ENCODE data around the gene ATR.
"Not testable (repeated sequence)": the region's sequence is repeated elsewhere in the genome, so short reads cannot be mapped to it uniquely, and the experiment has no call there.

Gene ATR

DNA sequence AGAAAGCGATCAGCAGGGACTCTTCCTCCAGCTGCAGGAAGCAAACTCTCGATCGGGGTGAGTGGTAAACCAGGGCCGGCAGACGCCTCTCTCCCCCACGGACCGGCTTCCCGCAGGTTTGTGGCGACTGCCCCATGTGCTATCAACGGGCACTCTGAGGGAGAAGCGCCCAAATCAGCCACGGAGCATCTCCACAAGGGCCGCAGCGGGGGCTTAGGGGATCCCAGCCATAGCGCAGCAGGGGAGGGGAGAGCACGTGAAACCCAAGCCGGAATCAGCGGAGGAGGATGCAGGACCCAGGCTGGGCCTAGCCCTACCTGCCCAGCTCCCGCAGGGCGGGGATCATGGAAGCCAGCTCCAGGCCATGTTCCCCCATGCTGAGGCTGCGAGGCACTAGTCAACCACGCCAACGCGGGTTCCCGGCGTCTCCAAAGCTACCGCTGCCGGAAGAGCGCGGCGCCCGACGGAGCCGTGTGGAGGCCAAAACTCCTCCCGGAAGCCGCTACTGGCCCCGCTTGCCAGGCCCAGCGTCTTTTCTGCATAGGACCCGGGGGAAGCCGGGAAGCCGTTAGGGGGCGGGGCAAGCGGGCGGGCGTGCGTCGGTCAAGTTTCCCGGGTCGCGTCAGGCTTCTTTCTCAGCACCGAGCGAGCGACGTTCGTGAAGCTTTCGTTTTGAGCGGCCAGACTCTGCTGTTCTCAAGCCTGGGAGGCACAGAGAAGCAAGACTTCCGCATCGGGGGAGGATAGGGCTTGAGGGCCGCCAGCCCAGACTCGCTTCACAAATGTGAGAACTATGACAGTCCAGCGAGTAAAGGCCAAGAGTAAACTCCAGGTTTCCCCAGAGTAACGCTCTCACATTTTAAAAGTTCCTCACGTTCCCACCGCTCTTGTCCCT is at the start of gene ATR:
TSS of gene ATR (minus strand) at position 405 of the 895 bp plus-strand sequence. CDS start at position 376, 29 bp downstream.
- DNase-seq (ENCODE audit: low read depth in 2 of 2), result peak; percentile 93 to 95

DNA sequence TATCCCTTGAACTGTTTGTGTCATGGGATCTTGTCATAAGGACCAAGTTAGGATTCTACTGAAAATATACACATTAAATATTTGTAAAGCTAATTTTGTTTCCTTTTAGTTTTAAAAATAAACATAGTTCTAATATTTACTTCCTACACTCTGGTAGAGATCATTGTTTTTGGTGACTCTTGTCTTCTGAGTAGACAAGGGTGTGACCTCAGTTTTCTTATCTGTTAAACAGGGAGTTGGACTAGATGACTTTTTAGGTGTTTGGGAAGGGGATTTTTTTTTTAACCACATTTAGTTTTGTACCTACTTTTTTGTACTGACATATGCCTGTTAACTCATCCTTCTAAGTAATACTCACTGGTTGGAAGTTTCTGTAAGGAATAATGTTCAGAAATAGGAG is 48.4 kb upstream of the ATR start:
- DNase-seq (ENCODE audit: low read depth in 2 of 2), result no peak

DNA sequence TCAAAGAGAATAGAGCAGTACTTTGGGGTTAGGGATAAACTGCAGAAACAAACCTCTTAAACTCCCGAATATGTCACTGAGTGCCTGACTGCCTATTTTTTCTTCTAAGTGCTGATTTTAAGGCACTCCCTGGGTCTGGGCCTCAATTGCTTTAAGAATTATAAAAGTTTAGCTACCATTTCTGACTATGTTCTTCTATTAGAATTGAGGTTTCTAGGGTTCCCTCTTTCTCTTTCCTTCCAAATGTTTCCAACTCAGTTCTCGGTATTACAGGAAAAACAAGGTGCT is 46.6 kb upstream of the ATR start:
- no peak for DNase-seq (ENCODE audit: low read depth in 2 of 2)

DNA sequence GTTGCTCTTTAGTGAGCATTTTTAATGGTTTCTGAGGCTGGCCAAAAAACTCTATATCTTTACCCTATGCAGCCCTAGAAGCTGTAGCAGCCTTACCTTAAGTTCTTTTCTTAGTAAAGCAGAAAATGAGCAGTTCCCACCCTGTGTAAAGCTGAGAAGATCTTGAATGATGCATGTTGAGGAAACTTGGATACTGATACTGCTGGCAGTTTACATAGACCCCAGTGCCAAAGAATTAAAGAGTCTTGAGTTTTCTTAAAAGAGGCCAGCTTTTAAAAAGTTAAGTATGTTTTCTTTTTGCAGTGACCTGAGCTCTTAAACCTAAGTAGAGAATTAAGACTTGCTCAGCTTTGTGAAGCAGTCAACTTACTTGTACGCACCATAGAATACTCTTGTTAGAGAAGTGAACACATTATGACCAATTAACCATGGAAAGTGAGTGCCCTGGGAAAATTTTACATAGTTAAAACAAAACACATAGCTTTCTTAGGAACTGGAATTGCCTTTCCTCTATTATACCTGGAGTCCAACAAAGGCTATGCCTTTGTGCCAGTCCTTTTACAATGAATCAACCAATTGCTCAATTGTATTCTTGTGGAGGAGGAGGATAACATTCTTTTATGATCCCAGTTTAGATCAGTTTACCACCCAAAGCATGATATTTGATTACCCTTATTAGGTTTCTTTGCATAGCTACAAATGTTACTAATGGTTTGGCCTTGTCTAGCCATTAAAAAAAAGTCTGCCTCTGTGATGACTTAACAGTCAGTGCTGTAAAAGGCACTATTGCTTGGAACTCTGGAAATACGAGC is 46.0 kb upstream of the ATR start:
- DNase-seq (ENCODE audit: low read depth in 2 of 2), result no peak

DNA sequence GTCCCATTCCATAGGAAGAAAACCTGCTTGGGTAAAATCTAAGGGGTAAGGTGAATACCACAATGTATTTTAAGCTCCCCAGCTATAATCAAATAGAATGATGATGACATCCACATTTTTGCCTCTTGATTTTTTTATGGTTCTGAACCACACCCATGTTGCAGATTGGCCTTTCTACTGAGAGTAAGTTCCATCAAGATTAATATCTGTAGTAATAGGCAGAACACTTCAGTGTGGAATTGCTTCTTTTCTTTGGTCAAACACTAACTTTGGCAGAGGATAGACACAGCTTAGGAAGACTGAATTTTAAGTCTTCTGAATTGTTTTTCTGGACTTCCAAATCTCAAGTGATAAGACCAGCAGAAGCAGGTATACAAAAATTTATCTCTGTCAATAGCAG is 44.7 kb upstream of the ATR start:
- DNase-seq (ENCODE audit: low read depth in 2 of 2), result no peak

DNA sequence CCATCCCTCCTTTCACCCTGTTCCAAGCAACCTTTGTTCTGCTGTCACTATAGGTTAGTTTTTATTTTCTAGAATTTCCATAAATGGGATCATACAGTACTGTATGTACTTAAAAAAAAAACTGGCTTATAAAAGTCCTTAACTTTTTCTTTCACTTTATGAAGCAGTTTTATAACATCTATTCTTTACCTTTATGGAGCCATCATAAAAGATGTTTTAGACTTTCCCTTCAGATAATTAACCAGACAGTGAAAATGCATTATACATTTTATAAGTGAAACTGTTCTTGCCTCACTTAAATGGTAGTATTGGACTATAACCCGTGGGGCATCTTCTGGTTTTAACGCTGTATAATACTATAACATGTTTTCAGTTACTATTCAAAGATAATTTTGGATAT is 43.9 kb upstream of the ATR start:
- DNase-seq (ENCODE audit: low read depth in 2 of 2), result no peak

DNA sequence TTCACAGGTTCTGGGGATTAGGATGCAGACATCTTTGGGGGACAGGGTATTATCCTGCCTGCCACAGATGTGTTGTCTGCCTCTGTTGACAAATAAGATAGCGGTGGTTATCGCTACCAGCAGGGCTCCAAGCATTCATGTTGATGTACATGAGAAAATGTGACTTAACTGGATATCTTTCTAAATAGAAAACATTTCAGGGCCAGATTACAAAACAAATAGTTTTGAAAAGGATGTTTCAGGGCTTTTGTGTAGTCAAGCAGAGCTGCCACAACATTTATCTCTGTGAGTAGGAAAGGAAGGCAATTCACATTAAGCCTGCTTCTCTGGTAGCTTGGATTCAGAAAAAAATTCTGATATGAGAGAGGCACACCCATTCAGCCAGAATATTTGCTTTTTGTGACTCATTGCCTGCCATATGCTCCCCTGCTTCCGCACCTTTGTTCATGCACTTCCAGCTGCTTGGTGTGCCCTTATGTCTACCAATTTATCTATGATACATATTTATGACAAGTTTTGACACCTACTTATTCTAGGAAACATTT is 40.5 kb upstream of the ATR start:
- no peak for DNase-seq (ENCODE audit: low read depth in 2 of 2)

DNA sequence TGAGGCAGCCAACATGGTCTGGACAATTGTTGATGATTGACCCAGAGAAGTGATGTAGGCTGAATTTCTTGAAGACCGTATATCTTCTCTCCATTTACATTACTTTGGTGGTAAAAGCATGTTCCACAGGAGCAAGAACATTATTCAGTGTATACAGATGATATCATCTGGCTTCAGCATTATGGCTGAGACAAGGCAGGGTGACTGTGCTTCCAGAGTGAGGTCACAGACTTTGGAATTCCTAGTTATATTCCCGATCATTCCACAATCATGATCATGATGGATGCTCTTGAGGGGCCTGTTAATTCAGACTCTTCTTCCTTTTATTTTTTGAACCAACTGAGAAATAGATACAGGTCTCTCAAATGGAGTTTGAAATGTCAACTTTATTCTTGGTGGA is 36.6 kb upstream of the ATR start:
- DNase-seq (ENCODE audit: low read depth in 2 of 2), result no peak

DNA sequence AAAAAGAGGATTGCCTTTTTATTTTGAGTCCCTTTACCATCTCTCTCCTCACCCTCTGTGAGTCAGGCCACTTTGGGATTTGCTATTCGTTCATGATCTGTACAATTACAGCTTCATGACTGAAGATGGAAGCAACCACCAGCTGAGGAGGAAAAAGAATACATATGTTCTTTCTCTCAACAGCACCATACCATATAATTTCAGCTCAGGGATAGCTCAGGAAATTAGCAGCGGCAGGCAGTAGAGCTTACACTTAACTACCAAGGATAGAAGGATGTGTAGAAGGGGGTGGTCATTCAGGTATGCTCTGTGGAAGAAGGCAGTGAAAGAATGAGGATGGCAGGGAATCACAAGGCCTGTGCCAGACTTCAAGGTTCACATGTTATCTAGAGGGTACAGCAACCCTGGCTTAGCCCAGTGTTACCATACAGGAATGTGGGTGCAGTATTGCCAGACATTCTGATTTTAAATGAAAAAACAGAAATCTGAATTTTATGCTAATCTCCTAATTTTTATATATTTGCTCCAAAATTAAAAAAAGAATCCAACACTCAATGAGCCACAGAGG is 35.6 kb upstream of the ATR start:
- no peak for DNase-seq (ENCODE audit: low read depth in 2 of 2)

DNA sequence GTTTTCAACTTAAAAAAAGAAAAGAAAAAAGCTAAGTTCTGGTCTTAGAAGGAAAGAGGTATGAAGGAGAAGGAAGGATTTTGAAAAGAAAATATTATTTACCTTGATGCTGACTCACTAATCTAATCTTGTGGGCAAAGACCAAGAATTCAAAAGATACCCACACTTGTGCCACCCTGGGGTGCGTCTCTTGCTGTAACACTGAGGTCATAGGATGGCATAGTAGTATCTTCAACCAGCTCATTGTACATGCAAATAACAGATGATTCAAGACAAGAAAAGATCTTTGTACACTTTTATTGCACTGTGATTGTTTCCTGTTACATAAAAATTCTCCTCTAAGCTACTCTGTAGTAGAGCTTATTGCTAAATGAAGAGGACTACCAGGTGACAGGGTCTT is 35.0 kb upstream of the ATR start:
- no peak for DNase-seq (ENCODE audit: low read depth in 2 of 2)

DNA sequence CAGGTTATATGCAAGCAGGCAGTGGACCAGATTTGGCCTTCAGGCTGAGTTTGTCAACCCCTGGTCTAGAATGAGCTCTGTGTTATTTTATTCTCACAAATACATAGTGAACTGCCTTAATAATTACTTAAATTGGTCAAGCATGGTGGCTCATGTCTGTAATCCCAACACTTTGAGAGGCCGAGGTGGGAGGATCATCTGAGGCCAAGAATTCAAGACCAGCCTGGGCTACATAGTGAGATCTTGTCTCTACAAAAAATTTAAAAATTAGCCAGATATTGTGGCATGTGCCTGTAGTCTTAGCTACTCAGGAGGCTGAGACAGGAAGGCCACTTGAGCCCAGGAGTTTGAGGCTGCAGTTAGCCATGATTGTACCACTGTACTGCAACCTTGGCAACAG is 32.7 kb upstream of the ATR start:
- no peak for DNase-seq (ENCODE audit: low read depth in 2 of 2)

DNA sequence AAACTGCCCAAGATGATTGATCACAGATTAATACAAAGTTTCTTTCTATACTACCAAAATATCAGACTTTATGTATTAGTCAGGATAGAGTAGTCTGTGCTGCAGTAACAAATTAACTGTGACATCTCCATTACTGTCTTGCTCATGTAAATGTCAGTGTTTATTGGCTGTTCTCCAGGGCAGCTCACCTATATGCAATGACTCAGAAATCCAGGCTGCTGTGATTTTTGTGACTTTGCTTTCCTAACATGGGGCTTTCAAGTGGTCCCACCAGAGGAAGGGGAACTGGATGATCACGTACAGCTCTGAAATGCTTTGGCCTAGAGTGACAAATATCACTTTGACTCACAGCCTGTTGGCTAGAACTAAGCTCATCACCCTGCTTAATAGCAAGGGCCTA is 30.6 kb upstream of the ATR start:
- DNase-seq (ENCODE audit: low read depth in 2 of 2), result no peak

DNA sequence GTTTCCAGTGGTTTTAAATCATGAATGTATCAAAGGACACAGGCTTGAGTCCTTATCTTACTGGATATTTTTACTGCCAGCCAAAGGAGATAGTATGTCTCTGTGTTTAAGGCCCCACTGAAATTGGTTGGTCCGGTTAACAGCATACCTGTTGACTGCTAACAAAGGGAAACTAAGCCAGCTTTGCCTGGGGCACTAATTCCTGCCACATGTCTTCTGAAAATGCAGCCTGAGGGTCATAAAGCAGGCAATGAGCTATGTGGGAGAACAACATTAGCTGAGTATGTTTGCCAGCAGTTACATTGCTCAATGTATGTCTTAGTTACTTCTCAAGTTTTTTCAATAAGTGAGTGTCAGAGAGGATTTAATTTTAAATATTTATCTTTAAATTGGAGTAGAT is 30.1 kb upstream of the ATR start:
- no peak for DNase-seq (ENCODE audit: low read depth in 2 of 2)

DNA sequence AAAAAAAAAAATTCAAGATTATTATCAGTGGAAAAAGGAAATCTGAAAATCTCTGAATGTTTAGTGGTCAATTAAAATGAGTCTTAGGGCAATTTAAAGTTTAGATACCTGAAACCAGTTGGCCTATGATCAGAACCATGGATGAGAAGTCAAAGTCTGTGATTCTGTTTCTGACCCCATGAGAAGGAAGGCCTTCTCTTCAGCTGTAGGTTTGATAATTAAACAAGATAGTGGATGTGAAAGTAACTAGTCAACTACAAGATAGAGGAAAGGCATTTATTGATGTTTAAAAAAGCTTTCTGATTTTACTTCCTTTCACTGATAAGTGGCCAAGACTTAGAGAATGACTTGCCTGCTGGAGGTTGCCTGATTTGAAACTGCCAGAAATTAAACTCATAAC is 26.4 kb upstream of the ATR start:
- DNase-seq (ENCODE audit: low read depth in 2 of 2), result no peak

DNA sequence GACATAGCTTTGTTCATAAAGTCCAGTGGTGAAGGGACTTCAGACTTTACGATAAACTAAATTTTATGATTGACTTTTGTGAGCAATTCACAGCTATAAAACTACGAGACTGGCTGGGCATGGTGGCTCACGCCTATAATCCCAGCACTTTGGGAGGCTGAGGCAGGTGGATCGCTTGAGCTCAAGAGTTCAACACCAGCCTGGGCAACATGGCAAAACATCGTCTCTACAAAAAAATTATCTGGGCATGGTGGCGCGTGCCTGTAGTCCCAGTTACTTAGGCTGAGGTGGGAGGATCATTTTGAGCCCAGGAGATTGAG is 24.8 kb upstream of the ATR start:
- DNase-seq (ENCODE audit: low read depth in 2 of 2), result not testable (repeated sequence)

DNA sequence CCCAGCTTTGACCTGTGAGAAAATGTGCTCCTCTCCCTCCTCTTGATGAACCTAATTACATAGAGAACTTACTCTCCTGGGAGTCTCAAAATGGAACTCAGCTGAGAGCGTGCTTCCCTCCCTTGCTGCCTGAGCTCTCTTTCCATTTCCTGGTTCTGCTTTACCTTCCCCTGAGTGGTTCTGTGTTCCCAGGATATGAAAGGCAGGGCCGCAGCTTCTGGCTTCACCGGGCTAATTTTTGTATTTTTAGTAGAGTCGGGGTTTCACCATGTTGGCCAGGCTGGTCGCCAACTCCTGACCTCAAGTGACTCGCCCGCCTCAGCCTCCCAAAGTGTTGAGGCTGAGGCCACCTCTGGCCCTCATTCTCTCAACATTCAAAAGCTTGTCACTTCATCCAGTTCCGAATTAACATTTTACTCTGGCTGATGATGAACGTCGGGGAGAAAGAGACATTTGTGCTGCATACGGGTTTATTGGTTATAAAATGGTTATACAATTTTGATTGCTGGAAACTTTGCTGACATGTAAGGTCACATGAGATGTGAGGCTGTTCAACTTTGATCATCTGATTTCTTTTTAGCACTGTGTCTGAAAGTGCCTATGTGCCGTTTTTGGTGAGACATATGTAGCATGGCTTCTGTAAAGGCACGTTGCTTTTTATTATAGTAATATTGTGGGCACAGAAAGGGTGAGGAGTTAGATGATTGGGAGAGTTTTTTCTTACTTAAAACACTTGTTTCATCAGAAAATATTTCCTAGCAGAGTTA is 24.3 kb upstream of the ATR start:
- DNase-seq (ENCODE audit: low read depth in 2 of 2), result no peak

DNA sequence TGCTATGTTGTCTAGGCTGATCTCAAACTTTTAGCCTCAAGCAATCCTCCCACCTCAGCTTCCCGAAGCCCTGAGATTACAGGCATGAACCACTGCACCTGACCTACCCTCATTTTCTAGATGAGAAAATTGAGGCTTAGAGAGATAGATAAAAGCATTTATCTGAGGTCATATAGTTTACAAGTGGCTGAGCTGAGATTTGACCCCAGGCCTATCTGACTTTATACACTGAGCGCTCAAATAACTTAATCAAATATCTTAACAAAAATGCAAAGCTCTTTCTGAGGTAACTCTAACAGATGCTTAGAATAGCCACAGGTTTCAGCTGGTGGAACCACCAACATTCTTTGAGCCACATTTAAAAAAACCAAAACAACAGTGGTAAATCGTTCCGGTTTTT is 23.2 kb upstream of the ATR start:
- no peak for DNase-seq (ENCODE audit: low read depth in 2 of 2)

DNA sequence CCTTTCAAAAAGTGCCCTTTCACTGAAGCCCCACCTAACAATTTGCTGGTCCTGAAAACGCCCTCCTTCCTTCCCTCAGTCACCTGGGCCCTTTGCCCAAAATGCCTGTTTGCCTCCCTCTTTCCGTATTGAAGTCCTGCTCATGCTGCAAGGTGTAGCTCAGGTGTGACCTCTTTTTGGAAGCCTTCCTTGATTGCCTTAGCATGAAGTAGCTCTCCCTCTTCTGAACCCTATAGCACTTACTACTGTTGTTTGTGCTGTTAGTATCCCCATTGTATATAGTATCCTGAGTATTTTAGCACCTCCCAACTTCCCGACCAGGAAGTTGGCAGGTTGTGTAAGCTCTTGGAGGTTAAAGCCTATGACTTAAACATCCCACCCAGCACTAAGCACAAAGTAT is 19.4 kb upstream of the ATR start:
- no peak for DNase-seq (ENCODE audit: low read depth in 2 of 2)

DNA sequence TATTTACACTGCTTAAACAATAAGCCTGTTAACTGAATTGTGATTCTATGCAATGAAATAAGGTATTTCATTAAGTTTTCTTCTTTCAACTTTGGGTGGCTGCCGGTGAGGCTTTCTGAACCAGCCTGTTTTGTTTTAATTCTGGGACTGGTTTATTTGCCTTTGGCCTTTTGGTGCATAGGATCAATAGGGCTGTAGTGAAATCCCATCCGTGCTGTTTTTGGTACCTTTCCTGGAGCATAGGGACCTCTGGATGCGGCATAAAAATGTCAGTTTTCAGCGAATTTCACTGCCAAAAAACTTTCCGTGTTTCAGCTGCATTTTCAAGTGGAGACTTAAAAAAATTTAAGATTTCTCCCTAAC is 18.2 kb upstream of the ATR start:
- no peak for DNase-seq (ENCODE audit: low read depth in 2 of 2)

DNA sequence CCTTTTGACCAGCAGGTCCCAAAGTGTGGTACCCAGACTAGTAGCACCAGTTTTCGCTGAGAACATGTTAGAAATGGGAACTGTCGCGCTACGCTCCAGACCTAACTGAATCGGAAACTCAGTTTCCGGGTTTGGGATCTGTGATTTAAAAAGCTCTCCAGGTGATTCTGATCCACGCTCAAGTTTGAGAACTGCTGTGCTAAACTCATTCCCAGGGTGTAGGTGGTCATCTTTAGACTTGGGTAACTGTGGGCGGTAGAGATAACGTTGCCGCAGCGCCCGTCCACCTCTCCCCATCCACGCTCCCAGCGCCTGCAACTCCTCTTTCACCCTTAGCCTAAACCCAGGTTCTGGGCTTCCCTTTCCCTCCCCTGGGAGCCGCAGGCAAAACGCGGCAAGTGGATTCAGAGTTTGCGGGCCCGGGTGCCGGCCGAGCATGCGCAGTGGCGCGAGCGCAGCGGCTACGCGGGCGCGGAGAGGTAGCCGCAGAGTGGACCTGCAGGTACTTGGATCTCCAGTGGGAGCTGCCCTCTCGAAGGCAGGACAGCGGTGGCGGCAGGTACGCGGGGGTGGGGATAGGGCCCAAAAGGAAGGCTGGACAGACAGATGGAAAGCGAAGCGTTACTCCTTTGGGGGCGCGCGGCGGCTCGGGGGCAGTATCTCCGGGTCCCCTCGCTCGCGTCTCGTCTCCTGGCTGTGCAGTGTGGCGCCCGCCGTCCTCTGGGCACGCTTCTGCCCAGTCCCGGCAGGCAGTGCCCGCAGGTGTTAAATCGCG is 17.6 kb upstream of the ATR start, which contains the start of gene PLS1:
TSS of gene PLS1 (plus strand) at position 443 of the 775 bp plus-strand sequence. CDS start 67,845 bp downstream, outside the sequence.
- DNase-seq (ENCODE audit: low read depth in 2 of 2), result peak; percentile 68 to 70

DNA sequence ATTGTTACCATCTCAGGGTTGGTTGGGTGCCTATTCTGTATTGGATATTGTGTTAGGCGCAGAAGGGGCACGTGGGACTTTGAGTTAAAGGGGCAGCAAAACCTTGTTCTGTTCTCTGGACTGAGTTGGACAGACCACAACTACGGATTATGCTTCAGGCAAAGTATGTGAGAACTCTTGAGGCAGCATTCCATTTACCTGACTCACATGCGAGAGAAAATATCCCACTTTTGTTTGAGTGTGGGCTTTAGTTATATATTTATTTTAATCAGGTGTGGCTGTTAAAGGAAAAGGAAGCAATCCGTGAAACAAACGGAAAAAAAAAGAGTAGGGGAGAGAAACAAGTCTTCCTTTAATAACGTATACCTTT is 17.0 kb upstream of the ATR start:
- no peak for DNase-seq (ENCODE audit: low read depth in 2 of 2)
